GM21390 (cell line): ENCODE measurements around the gene ZMYND19.
"Not testable (repeated sequence)": the region's sequence is repeated elsewhere in the genome, so short reads cannot be mapped to it uniquely, and the experiment has no call there.

Experiments
- ATAC-seq: cut with Tn5 transposase; IDR thresholded peaks from one replicate; pipeline ENCODE4 v1.9.1; 2021; ENCODE audit not compliant: unreplicated experiment

The ZMYND19 gene

GRCh38 chr9:137534256-137535119 is 55.8 kb downstream of the ZMYND19 start:
- ATAC-seq, result no peak

GRCh38 chr9:137532891-137533468 is 57.3 kb downstream of the ZMYND19 start:
- ATAC-seq, result not testable (repeated sequence)
